Measurements from ENCODE around the gene KCNQ5.
"Not testable (repeated sequence)": the region's sequence is repeated elsewhere in the genome, so short reads cannot be mapped to it uniquely, and the experiment has no call there.

KCNQ5 gene

GRCh38 chr6:72621291-72622093 lies at the start of gene KCNQ5:
Gene KCNQ5, plus strand, starts transcription at chr6:72622064.
- DNase-seq (ENCODE audit: low read depth) = no peak

GRCh38 chr6:72579865-72580264 lies 42.0 kb upstream of the KCNQ5 start:
- no peak for DNase-seq (ENCODE audit: low read depth)

DNA sequence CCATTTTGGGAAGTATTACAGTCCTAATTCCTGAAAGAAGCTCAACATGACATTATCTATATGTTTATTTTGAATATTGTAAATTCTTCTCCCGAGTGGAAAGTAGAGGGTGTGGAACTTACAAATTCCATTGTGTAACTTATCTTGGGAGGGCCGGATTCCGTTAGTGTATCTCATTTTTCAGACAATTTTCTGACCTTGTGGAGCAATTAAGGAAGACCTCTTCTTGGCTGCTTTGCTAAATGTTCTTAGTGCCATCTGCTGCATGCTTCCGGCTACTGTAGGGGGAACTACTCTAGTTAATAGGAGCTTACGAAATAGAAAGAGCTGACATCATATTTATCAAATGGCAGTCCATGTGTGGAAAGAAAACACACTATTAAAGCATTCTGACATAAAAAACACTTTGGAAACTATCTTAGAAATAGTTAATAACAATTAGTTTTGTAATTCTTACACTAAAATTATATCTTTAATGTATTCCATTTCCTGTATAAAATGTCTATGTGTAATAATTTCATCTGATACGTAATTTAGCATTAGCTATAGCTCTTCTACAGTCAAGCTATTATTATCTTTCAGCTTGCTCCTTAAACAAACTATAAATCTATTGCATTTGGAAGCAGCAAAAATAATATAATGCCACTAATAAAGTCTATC lies 41.5 kb upstream of the KCNQ5 start:
- no peak for DNase-seq (ENCODE audit: low read depth)

GRCh38 chr6:72580950-72581349 lies 40.9 kb upstream of the KCNQ5 start:
- not testable (repeated sequence) for DNase-seq (ENCODE audit: low read depth)

DNA sequence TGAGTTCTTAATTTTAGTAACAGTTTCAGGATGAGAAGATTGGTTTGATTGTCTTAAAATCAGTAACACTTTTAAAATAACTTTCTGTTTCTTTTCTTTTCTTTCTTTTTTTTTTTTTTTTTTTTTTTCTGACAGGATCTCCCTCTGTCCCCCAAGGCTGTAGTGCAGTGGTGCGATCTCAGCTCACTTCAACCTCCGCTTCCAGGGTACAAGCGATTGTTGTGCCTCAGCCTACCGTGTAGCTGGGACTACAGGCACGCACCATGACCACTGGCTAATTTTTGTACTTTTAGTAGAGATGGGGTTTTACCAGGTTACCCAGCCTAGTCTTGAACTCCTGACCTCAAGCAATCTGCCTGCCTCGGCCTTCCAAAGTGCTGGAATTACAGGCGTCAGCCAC lies 33.7 kb upstream of the KCNQ5 start:
- DNase-seq (ENCODE audit: low read depth) = no peak

DNA sequence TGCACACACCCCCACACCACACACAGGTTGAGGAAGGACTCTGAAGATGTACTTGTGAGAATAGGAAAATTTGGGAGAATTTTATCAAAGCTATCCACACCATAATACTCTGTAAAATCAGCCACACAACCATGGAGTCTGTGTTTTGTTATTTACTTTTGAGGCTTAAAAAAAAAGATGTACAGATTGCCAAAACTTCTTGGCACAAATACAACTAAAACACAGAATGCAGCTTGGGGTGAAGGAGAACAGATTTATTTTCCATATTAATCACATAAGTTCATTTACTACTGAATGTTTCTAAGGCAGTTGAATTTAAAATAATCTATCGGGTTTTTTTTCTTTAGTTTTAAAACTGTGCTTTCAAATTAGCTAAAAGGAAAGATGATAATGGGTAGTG lies 32.8 kb upstream of the KCNQ5 start:
- no peak for DNase-seq (ENCODE audit: low read depth)

GRCh38 chr6:72595812-72596211 lies 26.1 kb upstream of the KCNQ5 start:
- DNase-seq (ENCODE audit: low read depth) = no peak

GRCh38 chr6:72616406-72617015 lies 5.4 kb upstream of the KCNQ5 start:
- DNase-seq (ENCODE audit: low read depth) = no peak

GRCh38 chr6:72617721-72618120 lies 4.1 kb upstream of the KCNQ5 start:
- no peak for DNase-seq (ENCODE audit: low read depth)

GRCh38 chr6:72619883-72620696 lies 1.8 kb upstream of the KCNQ5 start:
- DNase-seq (ENCODE audit: low read depth) = peak; percentile 49

DNA sequence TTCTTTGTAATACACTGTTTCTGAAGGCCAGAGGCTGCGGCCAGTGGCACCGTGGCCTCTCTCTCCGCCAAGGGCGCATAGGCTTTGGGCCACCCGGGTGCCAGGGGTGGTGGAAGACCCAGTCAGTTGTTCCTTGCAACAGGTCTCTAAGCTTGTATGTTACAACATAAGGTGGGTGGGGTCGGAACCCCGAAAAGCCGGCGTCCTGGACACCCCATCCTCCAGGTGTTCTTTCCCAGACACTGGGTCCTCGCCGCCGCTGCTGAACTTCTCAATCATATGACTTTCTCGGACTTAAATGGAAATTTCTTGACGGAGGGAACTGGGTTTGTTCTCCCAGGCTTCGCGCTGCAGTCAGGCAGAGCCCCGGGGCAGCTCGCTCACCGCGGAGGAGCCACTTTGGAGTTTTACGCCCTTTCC lies 983 bp upstream of the KCNQ5 start:
- DNase-seq (ENCODE audit: low read depth) = no peak

GRCh38 chr6:72622094-72622940 lies 453 bp downstream of the KCNQ5 start:
- DNase-seq (ENCODE audit: low read depth) = peak; percentile 35

DNA sequence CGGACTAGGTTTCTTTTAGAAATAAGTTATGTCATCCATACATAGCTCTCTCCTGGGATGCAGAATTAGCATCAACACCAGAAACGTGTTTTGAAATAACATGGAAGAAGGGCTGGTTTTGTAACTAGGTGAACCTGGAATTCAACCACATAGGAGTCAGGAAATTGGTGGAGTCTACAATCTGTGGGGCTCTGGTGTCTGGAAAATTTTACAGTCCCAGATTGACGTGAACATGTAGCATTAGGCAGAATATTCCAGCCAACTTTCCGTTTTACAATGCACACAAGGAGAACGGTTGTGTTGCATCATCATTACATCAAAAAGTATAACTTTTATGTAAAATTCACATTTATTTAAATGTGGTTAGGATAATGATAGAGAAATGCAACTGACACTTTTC lies 1.9 kb downstream of the KCNQ5 start:
- DNase-seq (ENCODE audit: low read depth) = no peak

DNA sequence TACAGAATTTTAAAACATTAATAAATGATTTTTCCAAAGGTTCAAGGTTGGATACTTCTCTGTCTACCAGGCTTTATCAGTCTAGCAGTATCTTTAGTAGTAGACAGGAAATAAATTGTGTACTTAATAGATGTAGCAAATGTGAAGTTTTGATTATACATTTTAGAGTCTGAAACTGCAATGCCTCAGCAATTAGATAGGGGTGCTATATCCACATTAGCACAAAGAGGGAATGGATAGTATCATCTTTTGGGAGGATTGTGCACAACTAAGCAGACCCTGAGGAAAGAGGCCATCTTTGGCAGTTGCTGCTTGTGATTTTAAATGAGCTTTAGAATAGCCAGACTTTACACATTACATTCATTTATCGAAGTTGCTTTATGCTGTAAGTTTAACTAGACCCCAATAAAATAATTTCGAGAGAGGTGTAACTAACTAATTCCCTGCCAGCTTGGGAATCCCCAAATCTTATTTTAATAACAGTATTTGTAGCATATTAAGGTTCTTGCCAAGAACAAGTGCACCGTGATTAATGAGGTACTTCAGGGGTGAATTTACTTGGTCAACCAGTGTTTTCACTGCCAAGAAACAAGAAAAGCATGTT lies 2.8 kb downstream of the KCNQ5 start:
- DNase-seq (ENCODE audit: low read depth) = no peak

GRCh38 chr6:72626126-72626525 lies 4.3 kb downstream of the KCNQ5 start:
- no peak for DNase-seq (ENCODE audit: low read depth)

DNA sequence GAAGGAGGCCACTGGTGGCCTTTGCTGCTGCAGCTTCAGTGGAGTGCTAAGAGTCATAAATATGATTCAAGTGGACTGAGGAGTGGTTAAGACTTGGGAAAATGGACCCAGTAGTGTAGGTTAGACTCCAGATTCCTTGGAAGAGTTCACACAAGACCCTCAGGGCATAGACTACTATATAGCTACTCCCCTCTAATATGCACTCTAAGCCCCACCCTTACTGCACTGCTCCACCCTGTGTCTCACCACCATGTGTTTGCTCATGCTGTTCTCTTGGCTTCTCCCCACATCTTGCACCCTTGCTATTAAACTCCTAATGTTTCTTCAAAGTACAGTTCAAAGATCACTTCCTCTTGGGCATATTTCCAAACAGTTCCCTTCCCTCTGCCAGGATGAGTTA lies 5.7 kb downstream of the KCNQ5 start:
- DNase-seq (ENCODE audit: low read depth) = no peak

GRCh38 chr6:72631480-72631879 lies 9.6 kb downstream of the KCNQ5 start:
- no peak for DNase-seq (ENCODE audit: low read depth)

- DNase-seq (ENCODE audit: low read depth) = no peak
These were observed 13.8 kb downstream of the KCNQ5 start for GRCh38 chr6:72635636-72636035.

GRCh38 chr6:72636215-72636614 lies 14.4 kb downstream of the KCNQ5 start:
- DNase-seq (ENCODE audit: low read depth) = no peak

GRCh38 chr6:72636786-72637185 lies 14.9 kb downstream of the KCNQ5 start:
- DNase-seq (ENCODE audit: low read depth) = no peak

Data from activated T-helper 9 cell treated with anti-CD3 and anti-CD28 coated beads, Interleukin-2, amount 50 U/mL, for 16 hours (primary cell).